ENCODE data around the gene YES1.
"Not testable (repeated sequence)": the region's sequence is repeated elsewhere in the genome, so short reads cannot be mapped to it uniquely, and the experiment has no call there.

YES1 gene

GRCh38 chr18:778194-778927, 33.7 kb downstream of the YES1 start:
- DNase-seq: no peak

- DNase-seq: no peak
These were observed 35.0 kb downstream of the YES1 start for GRCh38 chr18:777021-777420.

- not testable (repeated sequence) for DNase-seq
These were observed 36.0 kb downstream of the YES1 start for GRCh38 chr18:776044-776443.

GRCh38 chr18:774811-775210, 37.2 kb downstream of the YES1 start:
- DNase-seq: no peak

- no peak for DNase-seq
These were observed 37.9 kb downstream of the YES1 start for GRCh38 chr18:773980-774624.

- DNase-seq: no peak
These were observed 41.5 kb downstream of the YES1 start for GRCh38 chr18:770583-770961.

- DNase-seq: no peak
These were observed 44.1 kb downstream of the YES1 start for GRCh38 chr18:767961-768360.

- no peak for DNase-seq
These were observed 44.8 kb downstream of the YES1 start for GRCh38 chr18:767084-767882.

- DNase-seq: no peak
These were observed 45.5 kb downstream of the YES1 start for GRCh38 chr18:766550-766860.

GRCh38 chr18:765764-766549, 46.1 kb downstream of the YES1 start:
- no peak for DNase-seq

GRCh38 chr18:759864-760263, 52.2 kb downstream of the YES1 start:
- DNase-seq: not testable (repeated sequence)

- no peak for DNase-seq
These were observed 56.5 kb downstream of the YES1 start for GRCh38 chr18:755506-755905.

- no peak for DNase-seq
These were observed 57.4 kb downstream of the YES1 start for GRCh38 chr18:754656-755055.

- no peak for DNase-seq
These were observed 61.6 kb downstream of the YES1 start for GRCh38 chr18:750456-750855.

GRCh38 chr18:744832-745597, 67.0 kb downstream of the YES1 start:
- DNase-seq: no peak

- DNase-seq: no peak
These were observed 70.0 kb downstream of the YES1 start for GRCh38 chr18:741931-742512.

- DNase-seq: no peak
These were observed 79.7 kb downstream of the YES1 start for GRCh38 chr18:732371-732770.

- DNase-seq: no peak
These were observed 80.9 kb downstream of the YES1 start for GRCh38 chr18:731185-731584.

- no peak for DNase-seq
These were observed 81.3 kb downstream of the YES1 start for GRCh38 chr18:730692-731091.

GRCh38 chr18:730120-730519, 81.9 kb downstream of the YES1 start:
- DNase-seq: not testable (repeated sequence)

GRCh38 chr18:725646-726045, 86.4 kb downstream of the YES1 start:
- DNase-seq: no peak

- no peak for DNase-seq
These were observed 88.4 kb downstream of the YES1 start for GRCh38 chr18:723541-724080.
